HUDEP-2 (cell line): ENCODE results near the gene CTAG1A.
A peak's percentile ranks its signal among the peaks of the same experiment; 100 is the strongest.
"Not testable (repeated sequence)": the region's sequence is repeated elsewhere in the genome, so short reads cannot be mapped to it uniquely, and the experiment has no call there.

ENCODE experiments used
- DNase-seq, 76 experiments: peaks; one replicate each; lab custom pipeline; 2025; ENCODE audit not compliant: unreplicated experiment in 76 of 76; lab: John Stamatoyannopoulos, UW

CTAG1A gene

GRCh38 chrX:154584585-154585183, at the start of gene CTAG1A:
Gene CTAG1A (plus strand): TSS chrX:154585133. CDS start chrX:154585207, 74 bp downstream.
- not testable (repeated sequence) for DNase-seq

DNA sequence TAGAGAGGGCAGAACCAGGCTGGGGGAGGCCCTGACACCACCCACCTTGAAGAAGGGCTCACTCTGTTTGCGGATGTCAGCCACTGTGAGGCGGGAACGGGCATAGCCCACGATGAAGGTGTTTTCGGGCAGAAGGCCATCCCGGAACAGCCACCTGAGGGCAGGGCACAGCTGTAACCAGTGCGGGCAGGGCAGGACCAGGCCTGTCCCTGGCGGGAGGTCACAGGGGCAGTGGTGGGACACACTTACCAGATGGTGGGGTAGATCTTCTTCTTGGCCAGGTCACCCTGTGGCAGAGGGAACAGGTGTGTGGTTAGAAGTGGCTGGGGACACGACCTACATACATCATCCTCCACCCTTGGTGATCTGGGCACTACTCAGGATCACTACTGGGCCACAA, 49.0 kb upstream of the CTAG1A start:
- no peak for DNase-seq

DNA sequence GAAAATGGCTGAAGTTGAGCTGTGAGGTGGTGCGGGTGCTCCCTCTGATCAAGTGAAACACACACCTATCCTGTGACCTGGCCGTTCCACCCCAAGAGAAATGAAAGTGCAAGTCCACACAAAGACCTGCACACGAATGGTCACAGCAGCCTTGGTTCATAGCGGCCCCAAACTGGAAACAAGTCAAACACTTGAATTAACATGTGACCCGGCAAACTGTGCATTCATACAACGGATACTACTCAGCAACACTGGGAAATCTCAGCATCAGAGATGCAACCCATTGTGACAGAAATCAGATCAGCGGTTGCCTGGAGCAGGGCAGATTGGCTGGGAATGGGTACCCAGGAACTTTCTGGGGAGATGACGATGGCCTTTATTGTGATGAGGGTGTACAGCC, 45.9 kb upstream of the CTAG1A start:
- no peak for DNase-seq

GRCh38 chrX:154540365-154540764, 44.6 kb upstream of the CTAG1A start:
- not testable (repeated sequence) for DNase-seq

DNA sequence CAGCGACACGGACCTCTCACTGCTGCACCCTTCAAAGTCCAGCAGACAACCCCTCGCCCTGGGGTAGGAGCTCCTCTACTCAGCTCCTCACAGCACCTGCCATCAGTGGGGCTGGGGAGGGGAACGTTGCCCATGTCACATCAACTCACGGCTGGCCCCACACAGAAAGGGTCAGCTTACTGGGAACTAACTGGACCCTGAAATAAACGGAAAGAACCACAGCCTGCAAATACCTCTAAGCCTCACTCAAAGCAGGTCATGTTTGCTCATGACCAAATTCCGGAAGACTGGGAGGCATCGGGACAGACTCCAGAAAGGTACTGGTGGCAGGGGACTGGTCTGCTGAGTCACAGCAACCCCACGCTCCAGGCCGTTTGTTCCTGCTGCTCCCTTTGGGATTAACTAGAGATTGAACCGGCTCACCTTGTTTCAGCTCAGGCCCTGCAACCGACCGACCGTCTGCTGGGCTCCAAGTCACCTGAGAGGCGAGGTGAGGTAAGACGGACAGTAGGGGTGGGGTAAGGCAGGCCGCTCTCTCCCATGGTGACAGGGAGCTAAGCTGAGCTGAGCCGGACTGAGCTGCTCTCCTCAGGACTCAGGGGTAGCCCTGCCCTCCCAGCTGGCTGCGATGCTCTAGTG, 43.9 kb upstream of the CTAG1A start:
- DNase-seq: peak in 1 of 76 experiments; percentile 3

DNA sequence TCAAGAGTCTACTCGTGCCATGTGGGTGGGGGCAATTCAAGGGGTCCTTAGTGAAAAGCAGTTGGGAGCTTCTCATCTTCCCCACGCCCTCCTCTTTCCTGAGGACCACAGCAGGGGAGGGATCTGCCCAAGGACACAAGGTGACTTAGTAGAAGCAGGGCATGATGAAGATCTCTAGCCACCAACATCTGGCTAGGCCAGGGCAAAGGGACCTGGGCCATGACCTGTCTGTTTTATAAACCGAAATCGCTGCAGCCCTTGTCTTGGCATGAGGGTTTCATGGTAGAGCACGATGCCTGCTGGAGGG, 43.4 kb upstream of the CTAG1A start:
- no peak for DNase-seq

DNA sequence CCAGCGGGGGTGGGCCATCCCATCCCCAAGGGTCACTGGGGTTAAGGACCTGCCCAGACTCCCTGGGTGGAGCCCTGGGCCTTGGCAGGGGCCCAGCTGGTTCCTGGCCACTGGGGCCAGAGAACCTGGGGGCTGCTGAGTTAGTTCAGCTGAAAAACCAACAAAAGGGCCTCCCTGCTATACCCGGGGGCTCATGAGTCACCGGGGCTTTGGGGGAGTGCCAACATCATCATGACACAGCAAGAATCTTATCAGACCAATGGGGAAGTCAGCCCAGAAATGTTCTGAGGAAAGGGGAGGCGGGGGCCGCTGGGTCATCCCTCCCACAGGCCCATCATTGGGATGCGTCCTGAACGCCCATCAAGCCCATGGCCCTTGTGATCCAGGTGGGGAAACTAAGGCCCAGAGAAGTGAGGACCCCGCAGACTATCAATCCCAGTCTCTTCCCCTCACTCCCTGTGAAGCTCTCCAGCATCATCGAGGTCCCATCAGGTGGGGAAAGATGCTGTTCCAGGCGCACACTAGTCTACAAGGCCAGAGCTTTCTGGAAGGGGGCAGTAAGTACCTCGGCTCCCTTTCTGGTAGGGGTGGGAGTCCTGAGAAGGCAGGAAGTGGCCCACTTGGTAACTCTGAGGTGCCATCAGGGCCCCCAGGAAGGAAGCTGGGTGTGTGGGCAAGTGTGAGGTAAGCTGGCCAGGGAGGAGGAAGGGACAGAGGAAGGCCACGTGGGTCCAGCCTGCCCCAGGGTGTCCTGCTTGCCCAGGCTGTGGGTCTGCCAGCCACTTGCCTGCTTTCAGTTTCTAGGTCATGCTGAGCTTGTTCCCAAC, 42.8 kb upstream of the CTAG1A start:
- peak in 73 of 76 experiments; percentile 41 to 90 (median 78) for DNase-seq

GRCh38 chrX:154542723-154543424, 42.1 kb upstream of the CTAG1A start:
- peak in 69 of 76 experiments; percentile 1 to 73 (median 43) for DNase-seq

DNA sequence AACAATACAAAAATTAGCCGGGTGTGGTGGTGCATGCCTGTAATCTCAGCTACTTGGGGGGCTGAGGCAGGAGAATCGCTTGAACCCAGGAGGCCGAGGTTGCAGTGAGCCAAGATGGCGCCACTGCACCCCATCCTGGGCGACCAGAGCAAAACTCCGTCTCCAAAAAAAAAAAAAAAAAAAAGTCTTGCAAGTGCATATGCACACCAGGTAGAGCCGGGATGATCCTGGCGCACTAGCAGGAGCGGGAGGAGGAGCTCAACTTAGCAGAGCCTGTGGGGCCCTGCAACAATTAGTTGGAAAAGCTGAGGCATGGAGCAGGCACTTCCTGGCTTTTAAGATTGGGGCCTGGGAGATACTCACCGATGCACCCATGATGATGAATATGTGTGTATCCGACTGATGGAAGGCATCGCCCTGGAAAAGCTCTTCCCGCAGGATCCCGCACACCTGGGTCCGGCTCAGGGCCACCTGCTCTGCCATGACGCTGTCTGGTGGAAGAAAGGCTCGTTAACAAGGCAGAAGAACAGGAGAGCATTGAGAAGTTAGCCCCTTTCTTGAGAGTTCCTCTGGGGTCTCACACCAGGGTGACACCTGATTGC, 39.2 kb upstream of the CTAG1A start:
- no peak for DNase-seq

DNA sequence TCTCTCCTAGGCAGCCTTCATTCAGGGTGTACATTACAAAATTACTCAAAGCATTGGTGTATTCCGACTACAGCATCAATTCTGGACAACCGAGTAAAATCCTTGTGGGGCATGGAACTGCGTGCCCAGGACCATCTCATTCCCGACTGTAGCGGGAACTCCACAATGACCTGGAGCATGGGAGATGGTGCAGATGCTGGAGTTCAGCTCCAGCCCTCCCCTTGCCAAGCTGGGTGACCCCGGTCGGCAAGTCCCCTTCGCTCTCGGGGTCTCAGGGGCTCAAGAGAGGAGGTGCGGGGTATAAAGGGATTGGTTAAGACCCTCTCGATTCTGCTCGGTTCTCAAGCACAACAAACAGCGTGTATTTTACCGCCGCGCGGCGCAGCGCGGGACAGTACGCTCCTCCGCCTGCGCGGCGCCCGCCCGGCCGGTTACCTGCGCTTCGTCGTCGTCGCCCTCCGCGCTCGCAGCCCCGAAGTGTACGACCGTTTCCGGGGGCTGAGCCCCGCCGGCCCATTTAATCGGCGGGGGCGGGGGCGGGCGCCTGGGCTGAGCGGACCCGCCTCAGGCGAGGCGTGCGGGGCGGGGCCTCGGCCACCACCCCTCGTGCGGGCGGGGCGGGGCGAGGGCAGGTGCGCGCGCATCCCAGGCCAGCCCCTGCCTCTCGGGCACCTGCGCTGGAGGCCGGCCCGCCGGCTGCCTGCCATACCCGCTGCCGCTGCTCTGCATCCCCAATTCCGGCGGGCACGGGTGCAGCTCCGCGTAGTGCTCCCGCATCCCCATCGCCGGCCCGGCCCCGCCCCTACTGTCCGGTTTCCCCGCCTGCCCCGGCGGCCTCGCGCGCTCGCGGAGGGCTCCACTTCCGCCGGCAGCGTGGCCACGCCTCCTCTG, 38.3 kb upstream of the CTAG1A start, which contains the start of gene G6PD:
G6PD (minus strand) TSS at position 493 of the 891 bp plus-strand sequence. CDS start 691 bp downstream, outside the sequence.
- DNase-seq: peak in 66 of 76 experiments; percentile 1 to 85 (median 66)

DNA sequence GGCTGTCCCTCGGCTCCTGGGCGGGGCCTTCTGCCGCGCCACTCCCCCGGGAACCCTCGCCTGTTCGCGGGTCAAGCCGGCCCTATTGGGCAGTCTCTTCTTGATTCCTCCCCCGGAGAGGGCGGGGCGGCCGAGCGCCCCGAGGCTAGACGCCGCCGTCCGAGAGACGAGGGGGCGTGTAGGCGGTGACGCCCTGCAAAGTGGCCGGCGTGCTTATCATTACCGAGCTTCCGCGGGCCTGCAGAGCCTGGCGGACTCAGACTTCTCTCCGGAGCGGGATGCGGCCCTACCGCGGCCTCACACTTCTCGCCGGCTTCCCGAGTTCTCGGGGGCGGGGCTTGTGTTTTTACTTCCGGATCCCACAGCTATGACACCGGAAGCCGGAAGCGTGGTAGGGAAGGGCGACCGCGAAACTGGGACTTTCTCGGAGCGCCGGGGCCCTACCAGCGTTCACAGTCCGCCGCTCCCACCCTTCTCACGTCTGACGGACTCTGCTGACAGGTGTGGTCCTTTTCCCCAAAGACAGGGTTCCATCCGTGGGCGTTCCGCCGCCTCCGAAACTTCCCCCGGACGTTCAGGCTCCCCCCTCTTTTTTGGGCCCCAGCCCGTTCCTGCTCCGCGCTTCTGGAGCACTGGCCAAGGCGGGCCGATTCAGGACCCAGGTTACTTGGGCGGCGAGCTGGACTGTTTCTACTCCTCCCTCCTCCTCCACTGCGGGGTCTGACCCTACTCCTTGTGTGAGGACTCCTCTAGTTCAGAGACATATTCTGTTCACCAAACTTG, 37.5 kb upstream of the CTAG1A start, which contains the start of gene IKBKG:
IKBKG (plus strand) TSS at position 376 of the 783 bp plus-strand sequence. CDS start 4,383 bp downstream, outside the sequence.
- peak in 73 of 76 experiments; percentile 9 to 93 (median 84) for DNase-seq

- no peak for DNase-seq
These were observed 37.0 kb upstream of the CTAG1A start for GRCh38 chrX:154548028-154548316.

GRCh38 chrX:154549766-154550165, 35.2 kb upstream of the CTAG1A start:
- no peak for DNase-seq

DNA sequence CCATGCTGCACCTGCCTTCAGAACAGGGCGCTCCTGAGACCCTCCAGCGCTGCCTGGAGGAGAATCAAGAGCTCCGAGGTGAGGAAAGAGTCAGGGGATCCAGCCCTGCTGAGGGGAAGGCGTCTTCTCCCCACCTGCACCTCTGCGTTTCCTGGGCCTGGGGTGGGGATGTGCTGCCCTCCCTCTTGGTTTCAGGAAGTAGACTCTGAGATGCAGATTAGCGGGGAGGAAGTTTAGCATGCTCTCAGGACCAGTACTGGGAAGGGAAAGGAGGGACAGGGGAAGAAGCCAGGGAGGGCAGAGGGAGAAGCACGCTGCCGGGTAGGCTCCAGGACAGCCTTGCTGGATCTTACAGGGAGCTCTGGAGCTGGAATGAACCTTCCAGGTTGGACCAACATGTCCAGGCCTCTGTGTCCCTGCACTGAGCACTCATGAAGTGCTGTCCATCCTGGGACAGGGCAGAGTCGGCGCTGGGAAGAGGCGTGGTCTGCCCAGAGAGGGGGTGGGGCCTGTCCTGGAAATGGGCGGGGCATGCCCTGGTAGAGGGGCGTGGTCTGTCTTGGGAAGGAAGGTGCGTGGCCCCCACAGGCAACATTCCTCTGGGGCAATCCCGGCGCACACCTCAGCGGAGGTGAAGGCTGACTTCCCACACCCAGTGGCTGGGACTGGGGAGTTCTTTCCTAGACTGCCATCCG, 32.7 kb upstream of the CTAG1A start:
- DNase-seq: not testable (repeated sequence)

DNA sequence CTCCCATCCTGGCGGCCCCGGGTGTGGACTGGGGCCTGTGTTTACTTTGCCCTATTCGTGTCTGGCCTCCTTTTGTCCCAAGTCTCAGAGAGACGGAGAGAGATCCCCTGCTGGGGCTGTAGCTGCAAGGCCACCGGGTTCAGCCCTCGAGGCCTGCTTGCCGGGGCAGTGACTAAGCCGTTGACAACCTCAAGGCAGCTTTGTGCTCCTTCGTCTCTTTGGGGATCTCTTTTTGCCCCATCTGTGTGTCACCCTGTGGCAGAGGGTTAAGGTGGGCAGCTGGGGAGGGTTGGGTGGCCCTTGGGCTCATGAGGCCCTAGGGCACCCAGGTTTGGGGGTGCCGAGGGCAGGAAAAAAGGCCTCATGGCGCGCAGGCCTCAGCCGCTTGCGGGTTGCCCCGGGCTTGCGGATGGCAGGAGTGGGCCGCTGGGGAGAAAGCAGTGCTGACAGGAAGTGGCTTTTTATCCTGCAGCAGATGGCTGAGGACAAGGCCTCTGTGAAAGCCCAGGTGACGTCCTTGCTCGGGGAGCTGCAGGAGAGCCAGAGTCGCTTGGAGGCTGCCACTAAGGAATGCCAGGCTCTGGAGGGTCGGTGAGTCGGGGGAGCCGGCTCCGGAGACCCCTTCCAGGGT, 26.8 kb upstream of the CTAG1A start:
- DNase-seq: not testable (repeated sequence)

- not testable (repeated sequence) for DNase-seq
These were observed 26.0 kb upstream of the CTAG1A start for GRCh38 chrX:154558896-154559295.

- DNase-seq: not testable (repeated sequence)
These were observed 24.6 kb upstream of the CTAG1A start for GRCh38 chrX:154560326-154560725.

DNA sequence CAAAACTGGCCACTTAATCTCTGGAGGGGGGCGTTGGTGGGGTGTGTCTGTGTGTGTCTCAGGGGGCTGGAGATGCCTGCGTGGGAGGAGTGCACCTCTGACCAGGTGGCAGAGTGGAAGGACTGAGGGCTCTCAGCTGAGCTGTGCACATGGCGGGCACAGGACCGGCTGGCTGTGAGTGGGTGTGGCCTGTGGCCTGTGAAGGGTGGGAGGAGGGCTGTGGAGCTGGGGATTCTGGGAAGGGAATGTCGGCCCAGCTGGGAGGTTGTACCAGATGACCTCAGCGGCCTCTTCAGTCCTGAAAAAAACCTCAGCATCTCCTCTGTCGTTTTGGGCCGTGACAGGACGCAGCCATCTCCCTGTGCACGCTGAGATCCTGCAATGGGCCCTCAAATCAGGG, 22.6 kb upstream of the CTAG1A start:
- not testable (repeated sequence) for DNase-seq
